T-helper 22 cell (primary cell): ENCODE measurements around the gene ABI2.

Source experiments
- DNase-seq: peaks from one replicate; pipeline ENCODE4 v3.0.0-alpha.2; 2020; ENCODE audit warnings: low read depth

ABI2 gene

GRCh38 chr2:203480623-203481022 is 152.4 kb downstream of the ABI2 start:
- no peak for DNase-seq

DNA sequence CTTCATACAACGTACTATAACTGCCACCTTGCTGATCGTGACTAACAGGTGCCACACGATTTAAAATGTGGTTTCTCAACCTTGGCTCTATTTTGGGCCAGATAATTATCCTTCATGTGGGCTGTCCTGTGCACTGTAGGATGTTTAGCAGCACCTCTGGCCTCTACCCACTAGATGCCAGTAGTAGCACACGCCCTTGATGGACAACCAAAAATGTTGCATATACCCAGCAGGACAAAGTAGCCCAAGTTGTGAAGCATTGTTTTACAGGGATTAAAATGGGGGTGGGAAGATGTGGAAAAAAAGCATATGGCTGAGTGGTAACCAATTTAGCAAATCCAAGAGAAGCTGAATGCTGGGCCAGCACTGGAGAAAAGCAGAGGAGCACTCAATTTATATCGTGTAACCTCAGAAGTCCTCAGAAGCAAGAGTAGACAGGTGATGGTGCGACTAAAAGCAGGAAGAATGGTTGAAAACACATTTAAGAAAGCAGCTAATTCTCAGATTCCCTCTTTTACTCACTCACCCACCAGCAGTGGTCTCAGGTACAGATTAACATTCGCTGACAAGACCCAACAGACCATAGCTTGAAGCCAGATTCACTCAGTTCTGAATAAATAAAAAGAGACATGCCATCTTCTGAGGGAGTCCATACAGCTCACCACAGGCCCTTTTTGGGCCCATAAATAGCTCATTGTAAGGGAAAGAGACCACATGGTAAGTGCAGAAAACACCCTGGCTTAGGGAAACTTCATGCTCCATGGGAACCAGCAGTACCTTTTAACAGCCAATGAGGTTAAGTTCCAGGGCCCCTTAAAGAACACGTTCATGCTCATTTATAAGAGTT is 156.3 kb downstream of the ABI2 start:
- DNase-seq, result peak; percentile 13

DNA sequence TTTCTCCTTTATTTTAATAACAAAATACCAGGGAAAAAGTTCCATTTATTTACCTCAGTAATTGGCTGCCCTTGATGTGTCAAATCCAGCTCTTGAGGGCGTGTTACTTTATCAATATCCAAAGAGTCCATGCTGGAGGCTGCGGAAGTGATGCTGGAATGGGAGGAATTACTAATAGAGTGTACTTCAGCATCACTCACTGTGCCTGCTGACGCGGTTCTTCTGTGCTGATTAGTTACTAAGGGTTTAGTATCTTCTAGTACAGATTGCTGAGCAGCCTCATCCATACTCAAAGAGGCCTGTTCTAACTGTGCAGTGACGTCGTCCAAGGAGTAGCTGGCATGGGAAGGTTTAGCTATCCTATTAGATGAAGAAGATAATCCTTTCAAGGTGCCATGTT is 161.3 kb downstream of the ABI2 start:
- no peak for DNase-seq

GRCh38 chr2:203490391-203490790 is 162.2 kb downstream of the ABI2 start:
- DNase-seq, result no peak

DNA sequence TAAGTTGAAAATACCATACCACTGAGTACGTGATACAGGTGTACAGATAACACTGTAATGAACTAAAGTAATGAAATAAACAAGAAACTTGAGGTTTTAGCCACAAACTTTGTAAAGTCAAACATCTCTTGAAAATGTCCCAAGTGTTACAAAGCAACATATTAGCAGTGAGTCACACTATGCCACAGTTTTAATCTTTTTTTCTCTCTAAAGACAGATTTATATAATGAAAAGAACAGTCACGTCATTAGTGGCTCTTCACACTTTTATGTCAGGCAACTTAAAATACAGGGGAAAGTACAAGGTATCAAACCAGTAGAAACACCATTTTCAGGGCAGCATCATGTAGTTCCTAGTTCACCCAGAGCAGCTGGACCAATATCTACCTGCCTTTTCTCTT is 164.8 kb downstream of the ABI2 start:
- DNase-seq, result no peak
